Mucosa of descending colon (tissue), 3 donors: ENCODE results near the gene HMGB4. TPM values are rescaled to one million over a fixed set of nuclear protein-coding genes. Genes with fewer than 3 reads are reported as not detected.

Experiments
- ATAC-seq: fragments of 200-7000 bp; cut with Tn5 transposase; one replicate; pipeline ENCODE4 v1.9.1; 2020; ENCODE audit warnings: mild to moderate bottlenecking, moderate library complexity
- DNase-seq, 3 donors: peaks; one replicate each; pipeline ENCODE4 v3.0.0-alpha.2; 2020
- H3K36me3 ChIP-seq: fragments of 200-600 bp; one replicate; pipeline ENCODE4 v1.8.0; 2021; ENCODE audit warnings: low read depth, mild to moderate bottlenecking
- H3K4me1 ChIP-seq: fragments of 200-600 bp; one replicate; pipeline ENCODE4 v1.8.0; 2021; ENCODE audit warnings: low read depth, mild to moderate bottlenecking
- H3K4me3 ChIP-seq: fragments of 200-600 bp; one replicate; pipeline ENCODE4 v1.8.0; 2021; ENCODE audit warnings: mild to moderate bottlenecking
- H3K9me3 ChIP-seq: fragments of 200-600 bp; one replicate; pipeline ENCODE4 v1.8.0; 2021; ENCODE audit warnings: mild to moderate bottlenecking
- CTCF ChIP-seq: fragments of 200-600 bp; IDR thresholded peaks from one replicate; pipeline ENCODE4 v1.8.0; 2022; ENCODE audit warnings: antibody characterized with exemption, mild to moderate bottlenecking
- intact Hi-C, 2 donors: fragments of 100-400 bp; cut with DNase I in 1 of 2; cut with micrococcal nuclease in 1 of 2; formaldehyde crosslinking; loops; one replicate each; pipeline versions ENCODE4 v1.11.0 to v1.11.1; 2022; cut with DNase I, micrococcal nuclease
- total RNA-seq, 3 donors: library from RNA; stranded (reverse); fragmentation: NEBNext Ultra II Directional in 2 of 3; extraction: Animal tissue kit (Norgen Biotek cat#: 25700) in 2 of 3; gene quantifications; one replicate each; pipeline versions ENCODE4 v1.2.1 to v1.2.4, GENCODE V29; 2021 to 2023
- donor health status: DM: no; HTN: no; CAD: no; lungs with moderate emphysema.
- donor health status: DM: no; HTN: no; CAD: no.
- donor health status: DM: no; HTN: yes; CAD: no.

HMGB4 gene
- total RNA-seq, 3 donors from 2014 or later = not detected

- TF ChIP-seq CTCF = no peak
- H3K4me3 ChIP-seq = no peak overlapping the region
- DNase-seq (no peak), ATAC-seq (no peak)
- no peaks in the 10 kb centered on the region for H3K9me3 ChIP-seq
- H3K4me1 ChIP-seq = no peaks in the 10 kb centered on the region
- H3K36me3 ChIP-seq = no peaks in the 10 kb centered on the region
- intact Hi-C loops = no loop called here
These were observed 35.2 kb upstream of the HMGB4 start for GRCh38 chr1:33828654-33829053.

- intact Hi-C loops = no loop called here
- no peaks in the 10 kb centered on the region for H3K9me3 ChIP-seq
- H3K4me3 ChIP-seq = no peak overlapping the region
- DNase-seq (no peak), ATAC-seq (no peak)
- no peak for TF ChIP-seq CTCF
- H3K36me3 ChIP-seq = no peaks in the 10 kb centered on the region
- no peaks in the 10 kb centered on the region for H3K4me1 ChIP-seq
These were observed 27.0 kb upstream of the HMGB4 start for GRCh38 chr1:33836911-33837310.

- Histone ChIP-seq H3K4me3 (no peak overlapping the region), H3K36me3 (no peaks in the 10 kb centered on the region), H3K9me3 (no peaks in the 10 kb centered on the region), H3K4me1 (no peaks in the 10 kb centered on the region)
- no peak for DNase-seq
- TF ChIP-seq CTCF = no peak
- no peak for ATAC-seq
- intact Hi-C loops = no loop called here
These were observed 26.2 kb upstream of the HMGB4 start for GRCh38 chr1:33837635-33838034.

DNA sequence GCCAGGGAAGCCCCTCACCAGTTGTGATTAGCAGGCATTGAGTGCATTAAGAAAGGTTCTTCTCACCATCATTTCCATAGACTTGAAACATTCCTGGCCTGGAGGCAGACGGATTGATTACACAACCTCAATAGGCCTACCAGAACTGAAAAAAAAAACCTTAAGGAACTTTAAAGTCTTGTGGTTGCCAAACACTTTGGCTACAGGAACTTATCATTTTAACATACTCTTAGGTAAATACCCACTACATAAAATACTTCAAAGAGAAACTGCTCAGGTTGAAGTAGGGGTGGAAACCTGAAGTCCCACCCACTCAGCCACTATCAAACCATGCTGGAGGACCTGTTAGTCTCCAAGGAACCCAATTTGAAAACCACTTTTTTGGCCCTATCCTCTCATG, 22.4 kb upstream of the HMGB4 start:
- Histone ChIP-seq H3K9me3 (no peaks in the 10 kb centered on the region), H3K36me3 (no peaks in the 10 kb centered on the region), H3K4me3 (no peak overlapping the region), H3K4me1 (no peaks in the 10 kb centered on the region)
- ATAC-seq (no peak), DNase-seq (no peak)
- intact Hi-C loops = no loop called here
- TF ChIP-seq CTCF = no peak

DNA sequence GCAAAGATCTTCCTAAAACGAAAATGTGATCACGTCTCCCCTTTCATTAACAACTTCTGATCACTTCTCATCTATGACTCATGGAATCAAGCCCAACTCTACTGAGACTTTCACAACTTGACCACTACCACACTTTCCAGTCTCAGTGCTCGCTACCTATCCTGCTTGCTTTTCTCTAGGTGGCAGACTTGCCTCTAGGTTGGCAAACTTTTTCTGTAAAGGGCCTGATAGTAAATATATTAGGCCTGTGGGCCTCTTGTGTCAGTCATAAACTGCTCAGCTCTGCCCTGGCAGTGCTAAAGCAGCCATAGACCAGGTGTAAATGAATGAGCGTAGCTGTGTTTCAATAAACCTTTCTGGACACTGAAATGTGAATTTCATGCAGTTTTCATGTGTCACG, 21.5 kb upstream of the HMGB4 start:
- H3K4me1 ChIP-seq = no peaks in the 10 kb centered on the region
- TF ChIP-seq CTCF = no peak
- ATAC-seq (no peak), DNase-seq (no peak)
- H3K4me3 ChIP-seq = no peak overlapping the region
- intact Hi-C loops = no loop called here
- H3K36me3 ChIP-seq = no peaks in the 10 kb centered on the region
- H3K9me3 ChIP-seq = no peaks in the 10 kb centered on the region

DNA sequence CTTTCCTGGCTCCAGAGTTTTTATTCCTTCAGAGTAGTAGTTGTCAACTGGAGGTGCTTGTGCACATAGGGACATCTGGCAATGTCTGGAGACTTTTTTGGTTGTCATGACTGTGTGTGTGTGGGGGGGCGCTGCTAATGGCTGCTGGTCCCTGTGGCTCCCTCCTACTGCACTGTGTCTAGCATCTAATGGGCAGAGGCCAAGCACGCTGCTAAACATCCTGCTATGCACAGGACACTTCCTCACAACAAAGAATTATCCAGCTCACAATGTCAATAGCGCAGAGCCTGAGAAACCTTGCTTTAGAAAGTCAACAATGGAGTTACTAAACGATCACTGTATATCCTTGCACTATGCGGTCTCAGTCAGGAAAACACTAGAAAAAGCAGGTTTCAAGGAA, 19.7 kb upstream of the HMGB4 start:
- no peak for ATAC-seq
- intact Hi-C loops = no loop called here

More for the DNA sequence above, 19.7 kb upstream of the HMGB4 start:
- no peaks in the 10 kb centered on the region for H3K36me3 ChIP-seq
- no peak for TF ChIP-seq CTCF
- no peak overlapping the region for H3K4me3 ChIP-seq
- H3K9me3 ChIP-seq = no peaks in the 10 kb centered on the region
- no peaks in the 10 kb centered on the region for H3K4me1 ChIP-seq
- no peak for DNase-seq
